Endothelial cell (in vitro differentiated cells): ENCODE results near the gene TSPAN33. TPM values are rescaled to one million over a fixed set of nuclear protein-coding genes. Genes with fewer than 3 reads are reported as not detected.
"Not testable (repeated sequence)": the region's sequence is repeated elsewhere in the genome, so short reads cannot be mapped to it uniquely, and the experiment has no call there.

Source experiments
- DNase-seq: peaks from one replicate; pipeline ENCODE4 v3.0.0; 2021; ENCODE audit warnings: low spot score
- H3K27ac Mint-ChIP-seq: one replicate; pipeline ENCODE4 v1.8.0; 2021; ENCODE audit warnings: mixed read lengths, inconsistent platforms; ENCODE audit not compliant: unreplicated experiment
- H3K27me3 Mint-ChIP-seq: one replicate; pipeline ENCODE4 v1.8.0; 2021; ENCODE audit warnings: mild to moderate bottlenecking, moderate library complexity, mixed read lengths, inconsistent platforms; ENCODE audit not compliant: unreplicated experiment
- H3K36me3 Mint-ChIP-seq: one replicate; pipeline ENCODE4 v1.8.0; 2021; ENCODE audit warnings: mild to moderate bottlenecking, low read depth, mixed read lengths, inconsistent platforms; ENCODE audit not compliant: unreplicated experiment
- H3K4me1 Mint-ChIP-seq: one replicate; pipeline ENCODE4 v1.8.0; 2021; ENCODE audit warnings: mild to moderate bottlenecking, mixed read lengths, inconsistent platforms; ENCODE audit not compliant: unreplicated experiment
- H3K4me3 Mint-ChIP-seq: one replicate; pipeline ENCODE4 v1.8.0; 2021; ENCODE audit warnings: mild to moderate bottlenecking, mixed read lengths, inconsistent platforms; ENCODE audit not compliant: unreplicated experiment
- H3K9me3 Mint-ChIP-seq: one replicate; pipeline ENCODE4 v1.8.0; 2021; ENCODE audit warnings: mixed read lengths, inconsistent platforms; ENCODE audit not compliant: unreplicated experiment
- total RNA-seq: library from RNA; stranded (reverse); fragmentation: NEBNext Ultra II Directional; extraction: Animal tissue kit (Norgen Biotek cat#: 25700); gene quantifications from one replicate; pipeline ENCODE4 v1.2.1, GENCODE V29; 2021; ENCODE audit not compliant: unreplicated experiment
- TF ChIP-seq, protein P1 (sequence below): fragments of 200-600 bp; sonication (generic); IDR thresholded peaks from one replicate; pipeline ENCODE4 v1.5.0; 2021; ENCODE audit warnings: antibody characterized with exemption; ENCODE audit not compliant: unreplicated experiment

TSPAN33 gene
- total RNA-seq, 1 donor from 2014 or later = 1.8 TPM

DNA sequence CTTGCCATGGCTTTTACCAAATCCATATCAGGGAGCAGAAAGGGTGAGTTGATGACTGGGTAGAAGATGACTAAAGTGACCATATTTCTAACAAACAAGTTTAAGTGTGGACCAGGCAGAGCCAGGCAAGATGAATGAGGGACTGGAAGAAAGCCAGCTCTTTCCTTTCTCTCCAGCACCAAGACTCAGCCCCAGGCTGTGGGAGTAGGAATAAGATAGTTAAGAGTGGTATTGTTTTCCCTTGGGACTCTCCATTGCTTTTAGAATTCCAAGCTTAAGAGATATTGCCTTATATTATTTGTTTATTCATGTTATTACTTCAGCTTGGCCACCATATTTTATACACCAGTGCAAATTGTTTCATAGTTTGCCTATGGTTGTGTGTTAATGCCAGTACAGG lies 28.8 kb upstream of the TSPAN33 start:
- peaks cover 5% of the 10 kb centered on the region for H3K36me3 Mint-ChIP-seq
- H3K27ac Mint-ChIP-seq = no peak overlapping the region
- peaks cover 2% of the 10 kb centered on the region for H3K27me3 Mint-ChIP-seq
- H3K4me1 Mint-ChIP-seq = no peaks in the 10 kb centered on the region
- no peak overlapping the region for H3K4me3 Mint-ChIP-seq
- H3K9me3 Mint-ChIP-seq = no peaks in the 10 kb centered on the region
- TF ChIP-seq, protein P1, sequence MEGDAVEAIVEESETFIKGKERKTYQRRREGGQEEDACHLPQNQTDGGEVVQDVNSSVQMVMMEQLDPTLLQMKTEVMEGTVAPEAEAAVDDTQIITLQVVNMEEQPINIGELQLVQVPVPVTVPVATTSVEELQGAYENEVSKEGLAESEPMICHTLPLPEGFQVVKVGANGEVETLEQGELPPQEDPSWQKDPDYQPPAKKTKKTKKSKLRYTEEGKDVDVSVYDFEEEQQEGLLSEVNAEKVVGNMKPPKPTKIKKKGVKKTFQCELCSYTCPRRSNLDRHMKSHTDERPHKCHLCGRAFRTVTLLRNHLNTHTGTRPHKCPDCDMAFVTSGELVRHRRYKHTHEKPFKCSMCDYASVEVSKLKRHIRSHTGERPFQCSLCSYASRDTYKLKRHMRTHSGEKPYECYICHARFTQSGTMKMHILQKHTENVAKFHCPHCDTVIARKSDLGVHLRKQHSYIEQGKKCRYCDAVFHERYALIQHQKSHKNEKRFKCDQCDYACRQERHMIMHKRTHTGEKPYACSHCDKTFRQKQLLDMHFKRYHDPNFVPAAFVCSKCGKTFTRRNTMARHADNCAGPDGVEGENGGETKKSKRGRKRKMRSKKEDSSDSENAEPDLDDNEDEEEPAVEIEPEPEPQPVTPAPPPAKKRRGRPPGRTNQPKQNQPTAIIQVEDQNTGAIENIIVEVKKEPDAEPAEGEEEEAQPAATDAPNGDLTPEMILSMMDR = no peak
- DNase-seq = no peak

DNA sequence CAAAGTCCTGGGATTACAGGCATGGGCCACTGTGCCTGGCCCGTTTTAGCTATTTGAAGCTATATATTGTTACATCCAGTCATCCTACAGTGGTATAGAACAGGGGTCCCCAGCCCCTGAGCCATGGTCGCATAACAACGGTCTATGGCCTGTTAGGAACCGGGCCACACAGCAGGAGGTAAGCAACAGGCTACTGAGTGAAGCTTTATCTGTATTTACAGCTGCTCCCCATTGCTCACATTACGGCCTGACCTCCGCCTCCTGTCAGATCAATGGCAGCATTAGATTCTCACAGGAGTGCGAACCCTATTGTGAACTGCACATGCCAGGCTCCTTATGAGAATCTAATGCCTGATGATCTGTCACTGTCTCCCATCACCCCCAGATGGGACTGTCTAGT lies 26.3 kb upstream of the TSPAN33 start:
- no peak overlapping the region for H3K4me3 Mint-ChIP-seq
- DNase-seq = no peak
- H3K27me3 Mint-ChIP-seq = peaks cover 2% of the 10 kb centered on the region
- H3K36me3 Mint-ChIP-seq = peaks cover 11% of the 10 kb centered on the region
- H3K9me3 Mint-ChIP-seq = no peaks in the 10 kb centered on the region
- no peaks in the 10 kb centered on the region for H3K4me1 Mint-ChIP-seq
- TF ChIP-seq, protein P1 = no peak
- H3K27ac Mint-ChIP-seq = no peak overlapping the region

DNA sequence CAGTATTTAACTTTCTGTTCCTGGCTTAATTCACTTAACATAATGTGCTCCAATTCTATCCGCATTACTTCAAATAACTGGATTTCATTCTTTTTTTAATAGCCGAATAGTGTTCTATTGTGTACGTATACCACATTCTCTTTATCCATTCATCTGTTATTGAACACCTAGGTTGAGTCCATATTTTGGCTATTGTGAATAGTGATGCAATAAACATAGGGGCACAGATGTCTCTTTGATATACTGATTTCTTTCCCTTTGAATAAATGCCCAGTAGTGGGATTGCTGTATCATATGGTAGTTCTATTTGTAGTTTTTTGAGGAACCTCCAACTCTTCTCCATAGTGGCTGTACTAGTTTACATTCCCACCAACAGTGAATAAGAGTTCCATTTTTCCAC lies 25.5 kb upstream of the TSPAN33 start:
- TF ChIP-seq, protein P1 = no peak
- no peaks in the 10 kb centered on the region for H3K9me3 Mint-ChIP-seq
- H3K27ac Mint-ChIP-seq = no peak overlapping the region
- peaks cover 11% of the 10 kb centered on the region for H3K36me3 Mint-ChIP-seq
- no peaks in the 10 kb centered on the region for H3K4me1 Mint-ChIP-seq
- H3K27me3 Mint-ChIP-seq = peaks cover 2% of the 10 kb centered on the region
- no peak overlapping the region for H3K4me3 Mint-ChIP-seq
- DNase-seq = no peak

DNA sequence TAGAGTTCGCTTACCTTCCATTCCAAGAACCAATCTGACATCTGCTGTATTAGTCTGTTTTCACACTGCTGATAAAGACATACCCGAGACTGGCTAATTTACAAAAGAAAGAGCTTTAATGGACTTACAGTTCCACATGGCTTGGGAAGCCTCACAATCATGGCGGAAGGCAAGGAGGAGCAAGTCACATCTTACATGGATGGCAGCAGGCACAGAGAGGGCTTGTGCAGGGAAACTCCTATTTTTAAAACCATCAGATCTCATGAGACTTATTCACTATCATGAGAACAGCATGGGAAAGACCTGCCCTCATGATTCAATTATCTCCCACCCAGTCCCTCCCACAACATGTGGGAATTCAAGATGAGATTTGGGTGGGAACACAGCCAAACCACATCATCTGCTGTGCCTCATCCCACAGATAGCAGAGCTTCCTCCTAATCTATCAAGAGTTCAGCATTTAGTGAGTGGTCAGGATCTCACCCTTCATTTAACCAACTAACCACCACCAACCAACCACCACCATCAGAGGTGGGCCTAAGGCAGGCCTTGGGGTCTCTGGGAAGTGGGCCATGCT lies 22.9 kb upstream of the TSPAN33 start:
- not testable (repeated sequence) for H3K9me3 Mint-ChIP-seq, H3K27ac Mint-ChIP-seq, H3K27me3 Mint-ChIP-seq, H3K4me1 Mint-ChIP-seq, H3K4me3 Mint-ChIP-seq, DNase-seq
- peaks cover 11% of the 10 kb centered on the region for H3K36me3 Mint-ChIP-seq

DNA sequence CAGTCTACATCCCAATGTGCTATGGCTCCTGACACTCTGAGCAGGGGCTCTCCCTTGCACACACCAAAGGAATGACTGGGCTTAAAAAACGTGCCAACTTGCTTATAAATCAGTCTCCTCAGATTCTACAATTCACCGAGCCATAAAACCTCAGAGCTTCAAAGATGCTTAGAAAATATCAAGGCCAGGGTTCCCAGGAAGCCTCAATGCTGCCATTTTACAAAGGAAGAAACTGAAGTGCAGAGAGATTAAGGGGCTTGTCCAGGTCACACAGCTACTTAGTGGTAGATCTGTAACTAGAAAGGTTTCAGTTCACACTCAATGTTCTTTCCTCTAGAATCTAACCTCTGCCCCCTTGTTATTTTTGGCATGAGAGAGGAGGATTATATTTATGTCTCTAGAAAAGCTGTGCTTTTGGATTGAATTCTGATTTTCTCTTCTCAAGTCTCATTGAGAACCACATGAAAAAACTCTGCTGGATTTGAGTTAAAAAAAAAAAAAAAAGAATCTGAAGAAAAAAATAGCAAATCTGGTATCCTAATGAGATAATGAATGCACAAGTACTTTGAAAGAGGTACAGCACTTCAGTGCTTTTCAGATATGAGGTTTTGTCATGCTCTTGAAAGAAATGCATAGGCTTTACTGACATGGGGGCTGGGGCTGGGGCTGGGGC lies 22.3 kb upstream of the TSPAN33 start:
- Mint-ChIP-seq H3K4me3 (no peak overlapping the region), H3K36me3 (peaks cover 11% of the 10 kb centered on the region), H3K4me1 (no peaks in the 10 kb centered on the region), H3K9me3 (no peaks in the 10 kb centered on the region), H3K27ac (no peak overlapping the region), H3K27me3 (peaks cover 4% of the 10 kb centered on the region)
- TF ChIP-seq, protein P1 = no peak
- DNase-seq = no peak
